K562 (cell line): ENCODE measurements around the gene CYSTM1. TPM values are rescaled to one million over a fixed set of nuclear protein-coding genes. Genes with fewer than 3 reads are reported as not detected.

Source experiments
- ATAC-seq: fragments of 200-7000 bp; cut with Tn5 transposase; 3 replicates; pipeline ENCODE4 v1.9.1; 2020; ENCODE audit warnings: moderate library complexity
- BruUV-seq: library from RNA; stranded (reverse); fragments of 400-500 nt; replicated peaks from 2 replicates; lab custom pipeline; 2021; lab: Mats Ljungman, UMichigan
- CTCF ChIA-PET: fragments of 300-600 bp; formaldehyde crosslinking; extraction: SDS; loops from one replicate; lab custom pipeline; 2021; ENCODE audit warnings: low intra/inter-chr PET ratio; lab: Yijun Ruan, JAX
- POLR2A ChIA-PET: fragments of 300-600, 350-650 bp; sonication (Branson Sonifier 250); formaldehyde crosslinking; extraction: SDS; loops from one replicate; lab custom pipeline; 2021; ENCODE audit warnings: antibody characterized with exemption, inconsistent platforms; lab: Yijun Ruan, JAX
- DNase-seq, 4 experiments: peaks; one replicate each; pipeline versions ENCODE4 v3.0.0 to v3.0.0-alpha.2; 2011 to 2018; ENCODE audit warnings: low spot score in 3 of 4, mixed read lengths in 3 of 4; ENCODE audit errors: extremely low read depth in 1 of 4
- FAIRE-seq: peaks from 2 replicates; lab custom pipeline; 2011; peaks lifted over from hg19 to GRCh38; lab: Jason Lieb, UNC
- H2AFZ ChIP-seq: 2 replicates; pipeline ENCODE4 v1.6.0; 2011; ENCODE audit warnings: low read depth, low read length, control low read depth, inconsistent platforms
- H3K27ac ChIP-seq: fragments of 200-600 bp; 3 replicates; pipeline ENCODE4 v1.8.0; 2011; ENCODE audit warnings: low read depth, mild to moderate bottlenecking, control low read depth, inconsistent platforms, low read length, moderate library complexity, mixed read lengths; ENCODE audit errors: extremely low read depth
- H3K27me3 ChIP-seq, 2 experiments: fragments of 300-600 bp in 1 of 2; 2 replicates in 1 of 2; 3 replicates in 1 of 2; pipeline versions ENCODE4 v1.6.0 to v1.8.0; 2011; ENCODE audit warnings: inconsistent platforms in 2 of 2, low read length in 2 of 2, mild to moderate bottlenecking in 1 of 2, mixed read lengths in 1 of 2, moderate library complexity in 1 of 2; ENCODE audit not compliant: control insufficient read depth in 2 of 2, insufficient read depth in 2 of 2
- H3K36me3 ChIP-seq: fragments of 300-600 bp; 3 replicates; pipeline ENCODE4 v1.8.0; 2011; ENCODE audit warnings: mild to moderate bottlenecking, low read length, inconsistent platforms; ENCODE audit not compliant: control insufficient read depth, insufficient read depth
- H3K4me1 ChIP-seq, 2 experiments: fragments of 200-600 bp in 1 of 2; replicated peaks in 1 of 2; 2 replicates in 1 of 2; 3 replicates in 1 of 2; pipeline versions ENCODE4 v1.5.1 to v1.8.0; 2011; ENCODE audit warnings: inconsistent platforms in 2 of 2, low read length in 2 of 2, mild to moderate bottlenecking in 1 of 2, mixed read lengths in 1 of 2, moderate library complexity in 1 of 2; ENCODE audit not compliant: control insufficient read depth in 2 of 2, insufficient read depth in 2 of 2
- H3K4me2 ChIP-seq: 2 replicates; pipeline ENCODE4 v1.6.1; 2011; ENCODE audit warnings: low read length, control low read depth, inconsistent platforms, mixed read lengths; ENCODE audit not compliant: insufficient read depth
- H3K4me3 ChIP-seq: fragments of 200-600 bp; sonication (generic), shearing (Covaris generic); 2 replicates; pipeline ENCODE4 v1.5.1; 2016; ENCODE audit warnings: control low read depth, inconsistent platforms
- H3K79me2 ChIP-seq: fragments of 200-600 bp; 3 replicates; pipeline ENCODE4 v1.8.0; 2011; ENCODE audit warnings: low read length, inconsistent platforms; ENCODE audit not compliant: control insufficient read depth, insufficient read depth
- H3K9ac ChIP-seq, 2 experiments: 2 replicates each; pipeline versions ENCODE4 v1.6.0 to v1.6.1; 2011; ENCODE audit warnings: low read depth in 2 of 2, low read length in 2 of 2, control low read depth in 1 of 2, inconsistent platforms in 1 of 2, mild to moderate bottlenecking in 1 of 2, mixed read lengths in 1 of 2; ENCODE audit not compliant: insufficient read depth in 1 of 2
- H3K9me1 ChIP-seq: one replicate; pipeline ENCODE4 v1.6.0; 2011; ENCODE audit warnings: inconsistent platforms, mild to moderate bottlenecking, low read length, moderate library complexity; ENCODE audit not compliant: control insufficient read depth, insufficient read depth
- H3K9me3 ChIP-seq: replicated peaks from 2 replicates; pipeline ENCODE4 v1.5.1; 2011; ENCODE audit warnings: low read depth, low read length, inconsistent platforms; ENCODE audit not compliant: control insufficient read depth, insufficient read depth
- H4K20me1 ChIP-seq: replicated peaks from 2 replicates; pipeline ENCODE4 v1.6.1; 2011; ENCODE audit warnings: low read length, inconsistent platforms, mixed read lengths; ENCODE audit not compliant: control insufficient read depth, insufficient read depth
- C11orf30 ChIP-seq: fragments of 450-650 bp; IDR thresholded peaks from 2 replicates; pipeline ENCODE4 v1.6.1; 2016; ENCODE audit warnings: low read depth, mild to moderate bottlenecking
- CBX2 ChIP-seq: fragments of 200-600 bp; sonication (generic); IDR thresholded peaks from one replicate; pipeline ENCODE4 v1.6.1; 2012; ENCODE audit warnings: mild to moderate bottlenecking, low read length, inconsistent platforms; ENCODE audit not compliant: insufficient read depth, poor library complexity, severe bottlenecking
- CTCF ChIP-seq, 3 experiments: IDR thresholded peaks in 2 of 3; conservative IDR thresholded peaks in 1 of 3; 2 replicates each; pipeline ENCODE4 v1.5.1; 2011 to 2012; ENCODE audit warnings: low read length in 3 of 3, mild to moderate bottlenecking in 3 of 3, control low read depth in 2 of 3, improper control_type of control experiment in 1 of 3, inconsistent platforms in 1 of 3, low read depth in 1 of 3, mixed read lengths in 1 of 3, moderate library complexity in 1 of 3; ENCODE audit not compliant: insufficient read depth in 2 of 3
- ESRRA ChIP-seq: fragments of 450-650 bp; IDR thresholded peaks from 2 replicates; pipeline ENCODE4 v1.6.1; 2014; ENCODE audit warnings: low read depth, mild to moderate bottlenecking, moderate library complexity, borderline replicate concordance
- ETV1 ChIP-seq: fragments of 450-650 bp; conservative IDR thresholded peaks from 2 replicates; pipeline ENCODE4 v1.6.1; 2016; ENCODE audit warnings: missing genetic modification characterization, control low read depth, low read depth, missing compliant biosample characterization
- MAFF ChIP-seq: IDR thresholded peaks from 2 replicates; pipeline ENCODE4 v1.6.1; 2012; ENCODE audit warnings: low read length, improper control_type of control experiment
- MAFG ChIP-seq: fragments of 450-650 bp; conservative IDR thresholded peaks from 2 replicates; pipeline ENCODE4 v1.6.1; 2016; ENCODE audit warnings: missing genetic modification characterization, missing compliant biosample characterization
- MAFK ChIP-seq: IDR thresholded peaks from 2 replicates; pipeline ENCODE4 v1.6.1; 2011; ENCODE audit warnings: low read length, improper control_type of control experiment
- RAD21 ChIP-seq, 2 experiments: fragments of 250-450 bp in 1 of 2; fragments of 450-650 bp in 1 of 2; sonication (Bioruptor Pico) in 1 of 2; formaldehyde crosslinking in 1 of 2; IDR thresholded peaks in 1 of 2; conservative IDR thresholded peaks in 1 of 2; 2 replicates each; pipeline versions ENCODE4 v1.4.0 to v1.8.0; 2020 to 2022; ENCODE audit warnings: mild to moderate bottlenecking in 2 of 2, moderate library complexity in 1 of 2
- SMC3 ChIP-seq: conservative IDR thresholded peaks from 2 replicates; pipeline ENCODE4 v1.6.1; 2011; ENCODE audit warnings: low read depth, low read length, improper control_type of control experiment; ENCODE audit not compliant: insufficient read depth
- TSHZ1 ChIP-seq: fragments of 250-450 bp; sonication (Bioruptor Pico); IDR thresholded peaks from 2 replicates; pipeline ENCODE4 v1.4.0; 2020; ENCODE audit warnings: mild to moderate bottlenecking, moderate library complexity
- ZNF316 ChIP-seq: fragments of 450-650 bp; IDR thresholded peaks from 2 replicates; pipeline ENCODE4 v1.6.1; 2016
- WGBS: fragments of 100-300 bp; shearing (Covaris generic); methylation state at CpG from one replicate; pipeline ENCODE4 v1.1.6; 2016; ENCODE audit warnings: low coverage, mixed read lengths; ENCODE audit not compliant: insufficient coverage; ENCODE audit errors: missing lambda C conversion rate; 5-methylcytosine and 5-hydroxymethylcytosine counted together
- in situ Hi-C: fragments of 300-500 bp; cut with MboI; formaldehyde crosslinking; loops from 4 replicates; pipeline ENCODE4 v1.15.0; 2018; ENCODE audit warnings: inconsistent platforms, mixed read lengths
- intact Hi-C: fragments of 100-400 bp; cut with micrococcal nuclease; formaldehyde crosslinking; loops from 2 replicates; pipeline ENCODE4 v1.14.2; 2022
- polyA plus RNA-seq, 8 experiments: library from polyadenylated mRNA; depleted of rRNA in 4 of 8; stranded (reverse) in 5 of 8; unstranded in 3 of 8; fragments of >200 nt; fragmentation: Nextera tagmentation in 2 of 8; fragmentation: Illumina TruSeq in 1 of 8; extraction: Ambion mirVana in 2 of 8; extraction: Trizol in 1 of 8; gene quantifications; 2 replicates each; pipeline versions ENCODE4 v1.2.1 to v1.2.3, GENCODE V29; 2011 to 2014; ENCODE audit warnings: inconsistent platforms in 1 of 8, missing spikeins in 1 of 8
- total RNA-seq, 7 experiments: library from RNA; depleted of rRNA in 6 of 7; stranded (reverse); fragments of >200 nt in 6 of 7; fragmentation: Illumina TruSeq in 2 of 7; extraction: Trizol in 2 of 7; gene quantifications; 2 replicates each; pipeline versions ENCODE4 v1.2.1 to v1.2.3, GENCODE V29; 2011 to 2021; ENCODE audit warnings: low replicate concordance in 1 of 7

CYSTM1 gene
- total and polyA plus RNA-seq, 9 of the 15 experiments (the other 6 are each of a cell fraction or from before 2014, with no cell fraction given): 76.1 to 422 (median 108) TPM

GRCh38 chr5:140169410-140169809, 5.6 kb upstream of the CYSTM1 start:
- Histone ChIP-seq H3K27ac (no peak overlapping the region), H4K20me1 (no peaks in the 10 kb centered on the region), H3K4me1 (peaks cover 4 to 39% of the 10 kb centered on the region in 2 experiments; a peak in 4 of 5 replicates), H3K4me3 (no peak overlapping the region), H3K9me3 (no peaks in the 10 kb centered on the region), H3K79me2 (no peaks in the 10 kb centered on the region), H3K4me2 (no peak overlapping the region), H2AFZ (peak overlapping the region; percentile 71), H3K36me3 (no peaks in the 10 kb centered on the region), H3K9ac (no peak overlapping the region), H3K9me1 (no peaks in the 10 kb centered on the region), H3K27me3 (no peaks in the 10 kb centered on the region; a peak in 1 of 5 replicates)
- ChIA-PET CTCF (no interaction called here), POLR2A (interaction anchor here (0.7 to 1.6 kb wide), 9 partner anchors 8 to 71 kb away, joined by 3 to 9 read pairs (median 3); no protein-coding TSS in a partner anchor)
- in situ Hi-C loops (loop anchor here (10.0 kb wide), 1 partner anchor 185 kb away; no protein-coding TSS in a partner anchor), intact Hi-C loops (loop anchor here (1.0 to 5.0 kb wide), 3 partner anchors 58 to 188 kb away; no protein-coding TSS in a partner anchor)
- whole genome bisulfite sequencing: 100% methylated on average over 1 of the region's 1 CpG
- ATAC-seq (peak; percentile 78), FAIRE-seq (peak; percentile 65), DNase-seq (peak in 2 of 4 experiments; percentile 49 to 55)
- no TSS peak for BruUV-seq
- peak; percentile 94 for TF ChIP-seq ZNF316
- TF ChIP-seq ETV1: 0 out of 2 replicates have a peak, but pooled peaks have one; percentile 15
- peak; percentile 89 for TF ChIP-seq C11orf30
- TF ChIP-seq ESRRA: peak; percentile 71; the same call in 1 of the 2 replicates
- TF ChIP-seq TSHZ1 (CRISPR knock-in tag): no peak
- TF ChIP-seq SMC3: 0 out of 2 replicates have a peak, but pooled peaks have one; percentile 10
- TF ChIP-seq CTCF (IDR thresholded peaks at IDR 0.05 in 2 of 3, conservative IDR thresholded peaks at IDR 0.05 in 1 of 3; ENCODE audit: insufficient read depth in 2 of 3, low read depth in 1 of 3, low read length in 3 of 3): peak; percentile 33 to 69 (median 69); a peak in 5 of 6 replicates
- peak; percentile 42 to 71 for TF ChIP-seq RAD21 (CRISPR knock-in tag; conservative IDR thresholded peaks at IDR 0.05 in 1 of 2, IDR thresholded peaks at IDR 0.05 in 1 of 2)
- peak; percentile 56; the same call in 1 of the 2 replicates for TF ChIP-seq MAFF
- TF ChIP-seq CBX2: no peak
- peak; percentile 61; the same call in 1 of the 2 replicates for TF ChIP-seq MAFK
- TF ChIP-seq MAFG (tag): peak; percentile 79
